HPDE6-E6E7 (cell line): Measurements from ENCODE around the gene SLC1A5.

Source experiments
- DNase-seq: peaks from one replicate; pipeline ENCODE4 v3.0.0; 2011; ENCODE audit warnings: missing footprints; ENCODE audit errors: extremely low spot score

The SLC1A5 gene

DNA sequence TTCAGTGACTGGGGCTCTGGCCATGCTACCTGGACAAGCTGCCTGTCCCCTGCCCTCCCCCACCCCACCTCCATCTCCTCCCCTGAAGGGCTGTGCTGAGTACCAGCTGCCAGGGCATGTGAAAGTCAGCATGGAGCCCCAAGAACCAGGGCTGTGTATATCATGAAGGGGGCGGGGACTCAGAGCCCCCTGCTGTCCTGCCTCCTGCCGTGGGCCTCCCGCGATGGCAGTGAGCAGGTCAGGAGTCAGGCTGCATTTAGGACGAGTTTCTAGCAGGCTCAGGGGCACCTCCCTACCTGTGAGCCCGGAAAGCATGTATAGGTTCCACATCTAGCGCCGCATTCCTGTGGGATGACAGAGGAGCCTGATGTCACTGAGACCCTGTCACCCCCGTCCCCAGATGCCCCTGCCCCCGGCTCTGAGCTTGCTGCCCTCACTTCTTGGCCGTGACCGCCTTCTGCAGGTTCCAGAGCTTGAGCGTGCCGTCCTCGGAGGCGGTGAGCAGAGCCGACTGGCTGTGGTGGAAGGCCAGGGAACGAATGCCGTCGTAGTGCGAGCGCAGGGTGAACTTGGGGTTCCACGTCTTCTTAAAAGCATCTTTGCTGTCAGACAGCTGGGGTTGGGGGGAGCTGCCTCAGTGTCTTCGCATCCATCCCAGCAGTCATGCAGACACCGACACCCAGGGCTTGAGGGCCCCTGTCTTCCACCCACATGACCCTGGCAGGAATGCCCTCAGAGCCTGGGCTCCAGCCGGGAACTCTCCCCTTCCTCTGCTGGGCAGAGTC lies 63.2 kb downstream of the SLC1A5 start:
- DNase-seq: no peak
